HepG2 (cell line): ENCODE data around the gene BEAN1. TPM values are rescaled to one million over a fixed set of nuclear protein-coding genes. Genes with fewer than 3 reads are reported as not detected.

ENCODE experiments used
- GABPB1 ChIP-seq: IDR thresholded peaks from 2 replicates; pipeline ENCODE4 v1.6.1; 2016; ENCODE audit warnings: mild to moderate bottlenecking, missing genetic modification reagents, moderate library complexity, missing compliant biosample characterization
- JARID2 ChIP-seq: sonication (generic); formaldehyde crosslinking; IDR thresholded peaks from 2 replicates; pipeline ENCODE4 v1.8.1; 2023; ENCODE audit warnings: missing genetic modification reagents, inconsistent platforms; ENCODE audit not compliant: insufficient replicate concordance
- KDM4B ChIP-seq: sonication (generic); formaldehyde crosslinking; IDR thresholded peaks from 2 replicates; pipeline ENCODE4 v1.4.0; 2020; ENCODE audit warnings: missing genetic modification reagents
- MTF2 ChIP-seq: sonication (generic); formaldehyde crosslinking; IDR thresholded peaks from 2 replicates; pipeline ENCODE4 v1.5.0; 2020; ENCODE audit warnings: missing genetic modification reagents, borderline replicate concordance
- MXI1 ChIP-seq: IDR thresholded peaks from 3 replicates; pipeline ENCODE4 v1.6.1; 2012; ENCODE audit warnings: low read depth, low read length, inconsistent platforms, borderline replicate concordance
- RORA ChIP-seq: sonication (generic); formaldehyde crosslinking; IDR thresholded peaks from 2 replicates; pipeline ENCODE4 v1.5.0; 2020; ENCODE audit warnings: mild to moderate bottlenecking, missing genetic modification reagents, moderate library complexity
- ZFP36L1 ChIP-seq: sonication (generic); formaldehyde crosslinking; IDR thresholded peaks from 2 replicates; pipeline ENCODE4 v1.8.0; 2022; ENCODE audit warnings: mild to moderate bottlenecking, missing genetic modification reagents, moderate library complexity
- ZNF12 ChIP-seq: sonication (generic); formaldehyde crosslinking; IDR thresholded peaks from 2 replicates; pipeline ENCODE4 v1.5.0; 2020; ENCODE audit warnings: missing genetic modification reagents
- ZNF337 ChIP-seq: sonication (generic); formaldehyde crosslinking; IDR thresholded peaks from 2 replicates; pipeline ENCODE4 v1.5.1; 2020; ENCODE audit warnings: missing genetic modification reagents, low read depth, mild to moderate bottlenecking, borderline replicate concordance
- ZNF432 ChIP-seq: sonication (generic); formaldehyde crosslinking; IDR thresholded peaks from 2 replicates; pipeline ENCODE4 v1.5.0; 2020; ENCODE audit warnings: missing genetic modification reagents, mild to moderate bottlenecking, borderline replicate concordance
- ZNF572 ChIP-seq: sonication (generic); formaldehyde crosslinking; IDR thresholded peaks from 2 replicates; pipeline ENCODE4 v1.5.1; 2020; ENCODE audit warnings: mild to moderate bottlenecking, missing genetic modification reagents
- ZNF709 ChIP-seq: sonication (generic); formaldehyde crosslinking; IDR thresholded peaks from 2 replicates; pipeline ENCODE4 v1.5.0; 2020; ENCODE audit warnings: mild to moderate bottlenecking, missing genetic modification reagents
- ZNF816 ChIP-seq: sonication (generic); formaldehyde crosslinking; IDR thresholded peaks from 2 replicates; pipeline ENCODE4 v1.8.0; 2022; ENCODE audit warnings: missing genetic modification reagents, mild to moderate bottlenecking, borderline replicate concordance
- ZNF879 ChIP-seq: sonication (generic); formaldehyde crosslinking; IDR thresholded peaks from 2 replicates; pipeline ENCODE4 v1.8.1; 2023; ENCODE audit warnings: missing genetic modification reagents
- polyA plus RNA-seq, 8 experiments: library from polyadenylated mRNA; depleted of rRNA in 3 of 8; stranded (reverse) in 7 of 8; unstranded in 1 of 8; fragments of >200 nt; fragmentation: Illumina TruSeq in 4 of 8; extraction: Trizol in 4 of 8; gene quantifications; 2 replicates each; pipeline versions ENCODE4 v1.2.1 to v1.2.3, GENCODE V29; 2011 to 2016; ENCODE audit warnings: low read depth in 4 of 8, missing spikeins in 1 of 8, mixed read lengths in 1 of 8; ENCODE audit not compliant: insufficient read depth in 1 of 8
- total RNA-seq, 5 experiments: library from RNA; depleted of rRNA; stranded (reverse); fragments of >200 nt; fragmentation: Illumina TruSeq; extraction: Trizol; gene quantifications; 2 replicates each; pipeline ENCODE4 v1.2.3, GENCODE V29; 2016; ENCODE audit warnings: low read depth in 1 of 5
- TF ChIP-seq, protein P1 (sequence below): IDR thresholded peaks from 2 replicates; pipeline ENCODE4 v1.6.1; 2016; ENCODE audit warnings: low read depth, control low read depth
- TF ChIP-seq, protein P2 (sequence below): sonication (generic); formaldehyde crosslinking; IDR thresholded peaks from 2 replicates; pipeline ENCODE4 v1.4.0; 2020; ENCODE audit warnings: low read depth, mild to moderate bottlenecking, missing genetic modification reagents
- TF ChIP-seq, protein P3 (sequence below): sonication (generic); formaldehyde crosslinking; IDR thresholded peaks from 2 replicates; pipeline ENCODE4 v1.4.0; 2020; ENCODE audit warnings: missing genetic modification reagents
- TF ChIP-seq, protein P4 (sequence below): sonication (generic); formaldehyde crosslinking; IDR thresholded peaks from 2 replicates; pipeline ENCODE4 v1.5.0; 2020; ENCODE audit warnings: mild to moderate bottlenecking, missing genetic modification reagents
- TF ChIP-seq, protein P5 (sequence below): sonication (generic); formaldehyde crosslinking; IDR thresholded peaks from 2 replicates; pipeline ENCODE4 v1.5.0; 2020; ENCODE audit warnings: mild to moderate bottlenecking, missing genetic modification reagents, borderline replicate concordance
- TF ChIP-seq, protein P6 (sequence below): IDR thresholded peaks from 2 replicates; pipeline ENCODE4 v1.6.1; 2016; ENCODE audit warnings: missing biosample characterization, missing genetic modification reagents, low read depth

BEAN1 gene
- total and polyA plus RNA-seq, 2 of the 13 experiments (the other 11 are each of a cell fraction or from before 2014, with no cell fraction given): 0.53 to 1.4 TPM

DNA sequence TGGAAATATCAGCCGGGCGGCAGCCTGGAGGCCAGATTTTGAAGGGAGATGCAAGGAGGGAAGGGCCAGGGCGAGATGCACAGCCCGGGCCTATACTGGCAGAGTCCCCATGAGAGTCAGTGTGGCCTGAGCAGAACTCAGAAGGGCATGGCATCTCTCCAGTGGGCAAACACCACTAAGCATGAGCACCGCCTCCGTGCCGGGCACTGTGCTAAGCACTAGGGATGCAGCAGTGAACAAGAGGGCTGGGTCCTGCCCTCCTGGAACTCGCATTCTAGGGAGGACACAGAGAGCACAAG lies 89.4 kb downstream of the BEAN1 start (continued):
- TF ChIP-seq, protein P1, sequence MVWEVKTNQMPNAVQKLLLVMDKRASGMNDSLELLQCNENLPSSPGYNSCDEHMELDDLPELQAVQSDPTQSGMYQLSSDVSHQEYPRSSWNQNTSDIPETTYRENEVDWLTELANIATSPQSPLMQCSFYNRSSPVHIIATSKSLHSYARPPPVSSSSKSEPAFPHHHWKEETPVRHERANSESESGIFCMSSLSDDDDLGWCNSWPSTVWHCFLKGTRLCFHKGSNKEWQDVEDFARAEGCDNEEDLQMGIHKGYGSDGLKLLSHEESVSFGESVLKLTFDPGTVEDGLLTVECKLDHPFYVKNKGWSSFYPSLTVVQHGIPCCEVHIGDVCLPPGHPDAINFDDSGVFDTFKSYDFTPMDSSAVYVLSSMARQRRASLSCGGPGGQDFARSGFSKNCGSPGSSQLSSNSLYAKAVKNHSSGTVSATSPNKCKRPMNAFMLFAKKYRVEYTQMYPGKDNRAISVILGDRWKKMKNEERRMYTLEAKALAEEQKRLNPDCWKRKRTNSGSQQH (CRISPR knock-in tag): no peak
- TF ChIP-seq ZNF879 (CRISPR knock-in tag) (no peak), ZNF432 (no peak), ZNF337 (peak; percentile 65; the same call in 1 of the 2 replicates), RORA (CRISPR knock-in tag) (no peak), ZNF816 (no peak), MXI1 (no peak), JARID2 (no peak), MTF2 (no peak), ZNF12 (CRISPR knock-in tag) (no peak), GABPB1 (CRISPR knock-in tag) (no peak), ZNF709 (CRISPR knock-in tag) (0 out of 2 replicates have a peak, but pooled peaks have one; percentile 16), KDM4B (CRISPR knock-in tag) (no peak), ZFP36L1 (no peak), ZNF572 (CRISPR knock-in tag) (no peak)
- TF ChIP-seq, protein P2, sequence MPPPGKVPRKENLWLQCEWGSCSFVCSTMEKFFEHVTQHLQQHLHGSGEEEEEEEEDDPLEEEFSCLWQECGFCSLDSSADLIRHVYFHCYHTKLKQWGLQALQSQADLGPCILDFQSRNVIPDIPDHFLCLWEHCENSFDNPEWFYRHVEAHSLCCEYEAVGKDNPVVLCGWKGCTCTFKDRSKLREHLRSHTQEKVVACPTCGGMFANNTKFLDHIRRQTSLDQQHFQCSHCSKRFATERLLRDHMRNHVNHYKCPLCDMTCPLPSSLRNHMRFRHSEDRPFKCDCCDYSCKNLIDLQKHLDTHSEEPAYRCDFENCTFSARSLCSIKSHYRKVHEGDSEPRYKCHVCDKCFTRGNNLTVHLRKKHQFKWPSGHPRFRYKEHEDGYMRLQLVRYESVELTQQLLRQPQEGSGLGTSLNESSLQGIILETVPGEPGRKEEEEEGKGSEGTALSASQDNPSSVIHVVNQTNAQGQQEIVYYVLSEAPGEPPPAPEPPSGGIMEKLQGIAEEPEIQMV: no peak
- TF ChIP-seq, protein P3, sequence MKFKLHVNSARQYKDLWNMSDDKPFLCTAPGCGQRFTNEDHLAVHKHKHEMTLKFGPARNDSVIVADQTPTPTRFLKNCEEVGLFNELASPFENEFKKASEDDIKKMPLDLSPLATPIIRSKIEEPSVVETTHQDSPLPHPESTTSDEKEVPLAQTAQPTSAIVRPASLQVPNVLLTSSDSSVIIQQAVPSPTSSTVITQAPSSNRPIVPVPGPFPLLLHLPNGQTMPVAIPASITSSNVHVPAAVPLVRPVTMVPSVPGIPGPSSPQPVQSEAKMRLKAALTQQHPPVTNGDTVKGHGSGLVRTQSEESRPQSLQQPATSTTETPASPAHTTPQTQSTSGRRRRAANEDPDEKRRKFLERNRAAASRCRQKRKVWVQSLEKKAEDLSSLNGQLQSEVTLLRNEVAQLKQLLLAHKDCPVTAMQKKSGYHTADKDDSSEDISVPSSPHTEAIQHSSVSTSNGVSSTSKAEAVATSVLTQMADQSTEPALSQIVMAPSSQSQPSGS (CRISPR knock-in tag): no peak
- TF ChIP-seq, protein P4, sequence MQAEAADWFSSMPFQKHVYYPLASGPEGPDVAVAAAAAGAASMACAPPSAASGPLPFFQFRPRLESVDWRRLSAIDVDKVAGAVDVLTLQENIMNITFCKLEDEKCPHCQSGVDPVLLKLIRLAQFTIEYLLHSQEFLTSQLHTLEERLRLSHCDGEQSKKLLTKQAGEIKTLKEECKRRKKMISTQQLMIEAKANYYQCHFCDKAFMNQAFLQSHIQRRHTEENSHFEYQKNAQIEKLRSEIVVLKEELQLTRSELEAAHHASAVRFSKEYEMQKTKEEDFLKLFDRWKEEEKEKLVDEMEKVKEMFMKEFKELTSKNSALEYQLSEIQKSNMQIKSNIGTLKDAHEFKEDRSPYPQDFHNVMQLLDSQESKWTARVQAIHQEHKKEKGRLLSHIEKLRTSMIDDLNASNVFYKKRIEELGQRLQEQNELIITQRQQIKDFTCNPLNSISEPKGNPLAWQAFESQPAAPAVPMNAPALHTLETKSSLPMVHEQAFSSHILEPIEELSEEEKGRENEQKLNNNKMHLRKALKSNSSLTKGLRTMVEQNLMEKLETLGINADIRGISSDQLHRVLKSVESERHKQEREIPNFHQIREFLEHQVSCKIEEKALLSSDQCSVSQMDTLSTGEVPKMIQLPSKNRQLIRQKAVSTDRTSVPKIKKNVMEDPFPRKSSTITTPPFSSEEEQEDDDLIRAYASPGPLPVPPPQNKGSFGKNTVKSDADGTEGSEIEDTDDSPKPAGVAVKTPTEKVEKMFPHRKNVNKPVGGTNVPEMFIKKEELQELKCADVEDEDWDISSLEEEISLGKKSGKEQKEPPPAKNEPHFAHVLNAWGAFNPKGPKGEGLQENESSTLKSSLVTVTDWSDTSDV: 0 out of 2 replicates have a peak, but pooled peaks have one; percentile 12
- TF ChIP-seq, protein P5, sequence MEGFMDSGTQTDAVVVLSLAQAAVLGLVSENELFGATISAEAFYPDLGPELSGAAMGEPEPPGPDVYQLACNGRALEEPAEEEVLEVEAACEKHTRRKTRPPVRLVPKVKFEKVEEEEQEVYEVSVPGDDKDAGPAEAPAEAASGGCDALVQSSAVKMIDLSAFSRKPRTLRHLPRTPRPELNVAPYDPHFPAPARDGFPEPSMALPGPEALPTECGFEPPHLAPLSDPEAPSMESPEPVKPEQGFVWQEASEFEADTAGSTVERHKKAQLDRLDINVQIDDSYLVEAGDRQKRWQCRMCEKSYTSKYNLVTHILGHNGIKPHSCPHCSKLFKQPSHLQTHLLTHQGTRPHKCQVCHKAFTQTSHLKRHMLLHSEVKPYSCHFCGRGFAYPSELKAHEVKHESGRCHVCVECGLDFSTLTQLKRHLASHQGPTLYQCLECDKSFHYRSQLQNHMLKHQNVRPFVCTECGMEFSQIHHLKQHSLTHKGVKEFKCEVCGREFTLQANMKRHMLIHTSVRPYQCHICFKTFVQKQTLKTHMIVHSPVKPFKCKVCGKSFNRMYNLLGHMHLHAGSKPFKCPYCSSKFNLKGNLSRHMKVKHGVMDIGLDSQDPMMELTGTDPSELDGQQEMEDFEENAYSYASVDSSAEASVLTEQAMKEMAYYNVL (CRISPR knock-in tag): no peak
- TF ChIP-seq, protein P6, sequence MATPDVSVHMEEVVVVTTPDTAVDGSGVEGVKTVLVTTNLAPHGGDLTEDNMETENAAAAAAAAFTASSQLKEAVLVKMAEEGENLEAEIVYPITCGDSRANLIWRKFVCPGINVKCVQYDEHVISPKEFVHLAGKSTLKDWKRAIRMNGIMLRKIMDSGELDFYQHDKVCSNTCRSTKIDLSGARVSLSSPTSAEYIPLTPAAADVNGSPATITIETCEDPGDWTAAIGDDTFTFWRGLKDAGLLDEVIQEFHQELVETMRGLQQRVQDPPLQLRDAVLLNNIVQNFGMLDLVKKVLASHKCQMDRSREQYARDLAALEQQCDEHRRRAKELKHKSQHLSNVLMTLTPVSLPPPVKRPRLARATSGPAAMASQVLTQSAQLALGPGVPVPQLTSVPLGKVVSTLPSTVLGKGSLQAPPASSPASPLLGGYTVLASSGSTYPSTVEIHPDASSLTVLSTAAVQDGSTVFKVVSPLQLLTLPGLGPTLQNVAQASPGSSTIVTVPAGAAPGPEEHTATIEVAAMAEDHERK: no peak
